22Rv1 (cell line): ENCODE data around the gene SLIT3.

Experiments used
- H3K27ac ChIP-seq: fragments of 450-650 bp; 2 replicates; pipeline ENCODE4 v1.5.1; 2017
- ZFX ChIP-seq: fragments of 450-650 bp; IDR thresholded peaks from 2 replicates; pipeline ENCODE4 v1.6.1; 2017; ENCODE audit warnings: antibody characterized with exemption, borderline replicate concordance
- TF ChIP-seq, protein P1 (sequence below): fragments of 450-650 bp; IDR thresholded peaks from 2 replicates; pipeline ENCODE4 v1.5.1; 2017; ENCODE audit warnings: mild to moderate bottlenecking

SLIT3 gene

DNA sequence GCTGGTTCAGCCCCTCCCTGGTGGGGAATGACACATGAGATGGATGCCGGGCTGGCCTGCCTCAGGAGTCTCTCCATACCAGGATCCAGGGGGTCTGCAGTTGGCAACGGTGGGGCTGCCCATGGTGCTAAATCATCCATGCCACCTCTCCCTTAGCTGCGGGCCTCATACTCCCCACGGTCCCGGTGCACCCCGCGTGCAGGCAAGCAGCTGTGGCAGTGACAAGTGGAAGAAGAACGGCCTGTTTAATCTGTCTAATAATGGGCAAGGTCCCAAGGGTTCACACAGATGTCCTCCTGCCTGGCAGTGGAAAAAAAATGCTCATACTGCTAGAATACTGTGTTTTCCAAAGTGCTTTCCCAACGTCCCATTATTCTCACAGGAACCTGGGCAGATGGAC lies 524.9 kb downstream of the SLIT3 start:
- TF ChIP-seq, protein P1, sequence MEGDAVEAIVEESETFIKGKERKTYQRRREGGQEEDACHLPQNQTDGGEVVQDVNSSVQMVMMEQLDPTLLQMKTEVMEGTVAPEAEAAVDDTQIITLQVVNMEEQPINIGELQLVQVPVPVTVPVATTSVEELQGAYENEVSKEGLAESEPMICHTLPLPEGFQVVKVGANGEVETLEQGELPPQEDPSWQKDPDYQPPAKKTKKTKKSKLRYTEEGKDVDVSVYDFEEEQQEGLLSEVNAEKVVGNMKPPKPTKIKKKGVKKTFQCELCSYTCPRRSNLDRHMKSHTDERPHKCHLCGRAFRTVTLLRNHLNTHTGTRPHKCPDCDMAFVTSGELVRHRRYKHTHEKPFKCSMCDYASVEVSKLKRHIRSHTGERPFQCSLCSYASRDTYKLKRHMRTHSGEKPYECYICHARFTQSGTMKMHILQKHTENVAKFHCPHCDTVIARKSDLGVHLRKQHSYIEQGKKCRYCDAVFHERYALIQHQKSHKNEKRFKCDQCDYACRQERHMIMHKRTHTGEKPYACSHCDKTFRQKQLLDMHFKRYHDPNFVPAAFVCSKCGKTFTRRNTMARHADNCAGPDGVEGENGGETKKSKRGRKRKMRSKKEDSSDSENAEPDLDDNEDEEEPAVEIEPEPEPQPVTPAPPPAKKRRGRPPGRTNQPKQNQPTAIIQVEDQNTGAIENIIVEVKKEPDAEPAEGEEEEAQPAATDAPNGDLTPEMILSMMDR: no peak
- TF ChIP-seq ZFX: no peak
- no peak overlapping the region for H3K27ac ChIP-seq

DNA sequence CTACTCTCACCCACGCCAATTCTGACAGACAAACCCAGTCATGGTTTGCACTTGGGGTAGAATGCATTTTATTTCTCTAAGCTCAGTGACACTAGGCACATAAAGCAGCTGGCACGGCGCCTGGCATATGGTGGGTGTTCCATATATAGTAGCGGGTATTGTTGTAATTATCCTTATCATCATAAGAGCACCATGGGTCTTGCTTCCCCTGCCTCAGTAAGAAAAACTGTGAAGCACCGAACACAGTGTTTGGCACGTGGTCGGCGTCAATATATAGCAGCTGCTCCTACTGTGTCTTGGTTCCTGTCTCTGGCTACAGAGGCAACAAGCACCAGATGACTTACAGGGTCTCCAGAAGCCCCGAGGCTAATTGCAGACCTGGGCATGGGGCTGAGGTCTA lies 527.7 kb downstream of the SLIT3 start:
- TF ChIP-seq ZFX: no peak
- TF ChIP-seq, protein P1: no peak
- no peak overlapping the region for H3K27ac ChIP-seq

DNA sequence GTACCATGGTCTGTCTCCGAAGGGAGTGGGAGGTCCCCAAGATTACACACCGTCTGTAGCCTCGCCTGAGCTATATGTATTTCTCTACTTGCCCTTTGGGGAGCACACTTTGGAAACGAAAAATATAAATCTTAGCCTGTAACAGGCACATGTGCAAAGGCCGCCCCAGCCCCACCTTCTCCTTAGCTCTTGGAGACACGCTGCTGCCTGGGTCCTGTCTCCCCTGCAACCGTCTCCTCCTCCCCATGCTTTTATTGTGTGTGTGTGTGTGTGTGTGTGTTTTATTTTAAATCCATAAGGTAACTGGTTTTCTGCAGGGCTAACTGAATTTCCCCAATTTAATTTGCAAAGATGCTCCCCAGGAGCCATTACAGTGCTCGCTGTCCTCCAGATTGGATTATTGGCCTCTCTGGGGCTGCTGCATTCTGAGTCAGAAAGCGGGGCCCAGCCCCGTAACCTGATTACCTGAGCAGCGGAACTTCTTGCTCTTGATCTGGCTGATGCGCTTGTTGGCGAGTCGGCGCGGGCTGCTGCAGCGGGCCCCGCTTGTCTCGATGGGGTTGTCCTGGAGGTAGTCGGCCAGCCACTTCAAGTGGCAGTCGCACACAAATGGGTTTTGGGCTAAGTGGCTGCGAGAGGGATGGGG lies 528.5 kb downstream of the SLIT3 start:
- H3K27ac ChIP-seq: no peak overlapping the region
- TF ChIP-seq, protein P1: no peak
- TF ChIP-seq ZFX: no peak

- H3K27ac ChIP-seq: no peak overlapping the region
- no peak for TF ChIP-seq ZFX
- TF ChIP-seq, protein P1: no peak
These were observed 529.3 kb downstream of the SLIT3 start for GRCh38 chr5:168771678-168772077.

- H3K27ac ChIP-seq: no peak overlapping the region
- no peak for TF ChIP-seq ZFX
- TF ChIP-seq, protein P1: no peak
These were observed 529.9 kb downstream of the SLIT3 start for GRCh38 chr5:168770996-168771395.

GRCh38 chr5:168770036-168770498 lies 530.9 kb downstream of the SLIT3 start:
- TF ChIP-seq, protein P1: no peak
- TF ChIP-seq ZFX: no peak
- no peak overlapping the region for H3K27ac ChIP-seq

DNA sequence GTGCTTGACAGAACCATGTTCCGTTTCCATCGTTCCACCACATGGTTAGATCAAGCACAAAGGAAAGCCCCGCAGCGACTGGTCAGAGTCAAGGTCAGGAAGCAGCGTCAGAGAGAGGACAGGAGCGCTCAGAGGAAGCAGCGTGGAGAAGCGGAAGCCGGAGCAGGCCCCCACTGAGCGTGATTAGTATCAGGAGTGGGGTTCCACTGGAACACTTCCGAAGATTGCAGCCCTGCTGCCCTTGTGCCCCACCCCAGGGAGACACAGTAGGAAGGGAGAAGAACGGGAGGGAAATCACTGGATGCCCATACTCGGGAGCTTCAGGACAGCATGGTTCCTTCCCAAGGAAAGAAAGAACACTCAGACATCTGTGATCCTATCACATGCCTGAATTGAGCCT lies 532.8 kb downstream of the SLIT3 start:
- TF ChIP-seq ZFX: no peak
- TF ChIP-seq, protein P1: no peak
- H3K27ac ChIP-seq: no peak overlapping the region
